ENCODE results near the gene NPAS1.

Gene NPAS1

GRCh38 chr19:46984077-46985010 lies 35.3 kb upstream of the NPAS1 start:
- no peak for TF ChIP-seq CTCF (IDR thresholded peaks at IDR 0.05)

GRCh38 chr19:46985542-46986415 lies 33.9 kb upstream of the NPAS1 start:
- TF ChIP-seq CTCF (IDR thresholded peaks at IDR 0.05), result no peak

GRCh38 chr19:46988614-46989230 lies 30.9 kb upstream of the NPAS1 start:
- TF ChIP-seq CTCF (IDR thresholded peaks at IDR 0.05), result no peak

- peak; percentile 59 for TF ChIP-seq CTCF (IDR thresholded peaks at IDR 0.05)
These were observed 28.5 kb upstream of the NPAS1 start for GRCh38 chr19:46990991-46991676.

GRCh38 chr19:46992699-46993535 lies 26.7 kb upstream of the NPAS1 start:
- TF ChIP-seq CTCF (IDR thresholded peaks at IDR 0.05), result no peak

GRCh38 chr19:46993622-46994021 lies 26.0 kb upstream of the NPAS1 start:
- no peak for TF ChIP-seq CTCF (IDR thresholded peaks at IDR 0.05)

Measured in LNCAP (cell line).